GM11168 (cell line): ENCODE measurements around the gene B4GALT2.

Experiments used
- in situ Hi-C: fragments of 300-500 bp; cut with MboI; formaldehyde crosslinking; loops from one replicate; pipeline ENCODE4 v1.12.0; 2022; ENCODE audit warnings: low sequenced_read_pairs; ENCODE audit not compliant: unreplicated experiment

Gene B4GALT2

GRCh38 chr1:43996733-43997115, 17.7 kb downstream of the B4GALT2 start:
- in situ Hi-C loops, result loop anchor here (10.0 kb wide), 1 partner anchor 48 kb away; no protein-coding TSS in a partner anchor

GRCh38 chr1:43997295-43997999, 18.4 kb downstream of the B4GALT2 start:
- in situ Hi-C loops, result loop anchor here (10.0 kb wide), 1 partner anchor 47 kb away; no protein-coding TSS in a partner anchor

- in situ Hi-C loops, result loop anchor here (10.0 kb wide), 1 partner anchor 47 kb away; no protein-coding TSS in a partner anchor
Measured at GRCh38 chr1:43998000-43998378, 19.0 kb downstream of the B4GALT2 start.

GRCh38 chr1:43999455-43999854, 20.4 kb downstream of the B4GALT2 start:
- in situ Hi-C loops, result loop anchor here (10.0 kb wide), 1 partner anchor 45 kb away; no protein-coding TSS in a partner anchor

GRCh38 chr1:44000122-44000665, 21.2 kb downstream of the B4GALT2 start:
- in situ Hi-C loops, result no loop called here

GRCh38 chr1:44002165-44002564, 23.2 kb downstream of the B4GALT2 start:
- in situ Hi-C loops, result no loop called here

GRCh38 chr1:44002606-44003157, 23.7 kb downstream of the B4GALT2 start:
- in situ Hi-C loops, result no loop called here

GRCh38 chr1:44008259-44008658, 29.2 kb downstream of the B4GALT2 start:
- in situ Hi-C loops, result no loop called here

- in situ Hi-C loops, result no loop called here
Measured at GRCh38 chr1:44010935-44011471, 32.0 kb downstream of the B4GALT2 start.

GRCh38 chr1:44012404-44012803, 33.4 kb downstream of the B4GALT2 start:
- in situ Hi-C loops, result no loop called here

GRCh38 chr1:44012941-44013609, 34.1 kb downstream of the B4GALT2 start:
- in situ Hi-C loops, result no loop called here

GRCh38 chr1:44013949-44014348, 34.9 kb downstream of the B4GALT2 start:
- in situ Hi-C loops, result no loop called here

- in situ Hi-C loops, result no loop called here
Measured at GRCh38 chr1:44014365-44015104, 35.5 kb downstream of the B4GALT2 start.

- in situ Hi-C loops, result no loop called here
Measured at GRCh38 chr1:44015206-44015605, 36.2 kb downstream of the B4GALT2 start.

GRCh38 chr1:44016041-44016889, 37.3 kb downstream of the B4GALT2 start:
- in situ Hi-C loops, result no loop called here

GRCh38 chr1:44016890-44017400, 37.9 kb downstream of the B4GALT2 start:
- in situ Hi-C loops, result no loop called here

GRCh38 chr1:44019466-44019948, 40.5 kb downstream of the B4GALT2 start:
- in situ Hi-C loops, result no loop called here

GRCh38 chr1:44020464-44020863, 41.5 kb downstream of the B4GALT2 start:
- in situ Hi-C loops, result no loop called here

GRCh38 chr1:44021156-44021555, 42.1 kb downstream of the B4GALT2 start:
- in situ Hi-C loops, result no loop called here
